OCI-LY7 (cell line): ENCODE results near the gene LRRC4B.

ENCODE experiments used
- EZH2phosphoT487 ChIP-seq: fragments of 200-600 bp; sonication (generic); IDR thresholded peaks from 2 replicates; pipeline ENCODE4 v1.6.1; 2018; ENCODE audit warnings: low read depth, borderline replicate concordance, mild to moderate bottlenecking, mixed run types, antibody characterized with exemption, low read length, moderate library complexity, mixed read lengths
- TF ChIP-seq, protein P1 (sequence below): fragments of 200-600 bp; sonication (generic); conservative IDR thresholded peaks from 2 replicates; pipeline ENCODE4 v1.5.1; 2014; ENCODE audit warnings: mild to moderate bottlenecking, antibody characterized with exemption, low read length, moderate library complexity, mixed read lengths

DNA sequence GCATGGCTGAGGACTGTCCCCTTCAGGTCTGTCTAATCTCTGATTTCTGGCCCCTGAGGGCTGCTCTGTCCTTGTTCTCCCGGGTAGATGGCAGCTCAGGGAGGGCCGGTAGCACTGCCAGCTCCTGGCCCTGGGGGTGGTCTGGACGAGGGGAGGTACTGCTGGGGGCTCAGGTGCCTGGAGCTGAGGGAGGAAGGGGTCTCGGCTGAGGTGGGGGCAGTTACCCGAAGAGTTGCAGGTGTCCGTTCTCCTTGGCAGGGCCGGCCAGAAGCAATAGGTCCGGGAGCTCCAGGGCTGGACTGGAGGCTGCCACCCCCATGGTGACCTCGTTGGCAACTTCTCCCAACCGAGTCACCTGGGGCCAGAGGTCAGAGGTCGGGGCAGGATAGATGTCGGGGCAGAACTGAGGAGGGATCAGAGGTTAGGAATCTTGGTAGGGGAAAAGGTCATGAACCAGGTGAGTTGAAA lies 93.1 kb downstream of the LRRC4B start:
- TF ChIP-seq, protein P1, sequence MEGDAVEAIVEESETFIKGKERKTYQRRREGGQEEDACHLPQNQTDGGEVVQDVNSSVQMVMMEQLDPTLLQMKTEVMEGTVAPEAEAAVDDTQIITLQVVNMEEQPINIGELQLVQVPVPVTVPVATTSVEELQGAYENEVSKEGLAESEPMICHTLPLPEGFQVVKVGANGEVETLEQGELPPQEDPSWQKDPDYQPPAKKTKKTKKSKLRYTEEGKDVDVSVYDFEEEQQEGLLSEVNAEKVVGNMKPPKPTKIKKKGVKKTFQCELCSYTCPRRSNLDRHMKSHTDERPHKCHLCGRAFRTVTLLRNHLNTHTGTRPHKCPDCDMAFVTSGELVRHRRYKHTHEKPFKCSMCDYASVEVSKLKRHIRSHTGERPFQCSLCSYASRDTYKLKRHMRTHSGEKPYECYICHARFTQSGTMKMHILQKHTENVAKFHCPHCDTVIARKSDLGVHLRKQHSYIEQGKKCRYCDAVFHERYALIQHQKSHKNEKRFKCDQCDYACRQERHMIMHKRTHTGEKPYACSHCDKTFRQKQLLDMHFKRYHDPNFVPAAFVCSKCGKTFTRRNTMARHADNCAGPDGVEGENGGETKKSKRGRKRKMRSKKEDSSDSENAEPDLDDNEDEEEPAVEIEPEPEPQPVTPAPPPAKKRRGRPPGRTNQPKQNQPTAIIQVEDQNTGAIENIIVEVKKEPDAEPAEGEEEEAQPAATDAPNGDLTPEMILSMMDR = no peak
- no peak for TF ChIP-seq EZH2phosphoT487
